HG03432 (cell line): ENCODE results near the gene IMMP2L.

Source experiments
- ATAC-seq: cut with Tn5 transposase; IDR thresholded peaks from one replicate; pipeline ENCODE4 v1.9.1; 2021; ENCODE audit warnings: mild to moderate bottlenecking, moderate library complexity; ENCODE audit not compliant: unreplicated experiment

The IMMP2L gene

DNA sequence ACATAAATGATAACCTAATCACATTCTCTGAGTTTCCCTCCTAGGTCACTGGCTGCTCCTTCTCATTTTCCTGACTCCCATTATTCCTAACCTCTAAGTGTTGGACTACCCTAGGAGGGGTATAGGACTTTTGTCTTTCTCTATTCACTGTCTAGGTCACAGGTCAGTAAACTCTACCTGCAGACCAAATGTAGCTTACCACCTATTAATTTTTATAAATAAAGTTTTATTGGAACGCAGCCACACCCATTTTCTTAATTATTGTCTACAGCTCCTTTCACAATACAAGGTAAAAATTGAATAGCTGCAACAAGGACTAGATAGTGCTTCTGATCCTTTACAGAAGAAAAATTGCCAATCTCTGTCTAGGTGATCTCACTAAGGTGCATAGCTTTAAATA, 156.7 kb downstream of the IMMP2L start:
- ATAC-seq: no peak

DNA sequence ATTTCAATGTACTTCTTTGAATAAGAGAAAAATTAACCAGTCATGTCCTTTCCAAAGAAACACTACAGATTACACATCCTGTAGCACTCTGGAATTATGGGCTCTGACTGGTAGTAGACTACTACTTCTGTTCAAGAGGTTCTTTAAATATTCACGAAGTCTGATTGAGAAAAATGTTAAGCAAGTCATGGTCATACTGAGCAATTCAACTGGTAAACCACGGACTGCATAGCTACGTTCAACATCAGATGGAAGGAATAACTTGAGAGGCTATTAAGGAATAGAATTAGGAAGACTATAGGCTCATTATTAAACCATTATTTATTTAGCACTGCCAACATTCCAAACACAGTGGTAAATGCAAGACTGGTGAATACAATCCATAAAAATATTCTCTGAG, 160.8 kb downstream of the IMMP2L start:
- ATAC-seq: no peak

DNA sequence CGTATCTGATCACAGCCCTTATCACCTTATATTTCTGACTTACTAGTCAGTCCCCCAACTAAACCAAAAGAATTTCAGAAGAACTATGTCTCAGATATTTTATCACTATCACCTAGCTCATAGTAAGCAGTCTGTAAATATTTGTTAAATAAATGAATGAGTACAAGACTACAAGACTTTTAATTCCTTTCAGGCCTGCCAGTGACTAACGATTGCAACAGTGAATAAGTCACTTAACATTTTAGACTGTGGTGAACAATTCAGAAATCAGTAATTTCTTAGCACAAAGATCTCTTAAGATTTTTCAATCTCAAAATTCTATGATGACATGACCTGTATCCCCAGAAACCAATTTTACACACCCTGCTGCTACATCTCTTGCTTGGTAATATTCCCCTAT, 162.2 kb downstream of the IMMP2L start:
- ATAC-seq: no peak

DNA sequence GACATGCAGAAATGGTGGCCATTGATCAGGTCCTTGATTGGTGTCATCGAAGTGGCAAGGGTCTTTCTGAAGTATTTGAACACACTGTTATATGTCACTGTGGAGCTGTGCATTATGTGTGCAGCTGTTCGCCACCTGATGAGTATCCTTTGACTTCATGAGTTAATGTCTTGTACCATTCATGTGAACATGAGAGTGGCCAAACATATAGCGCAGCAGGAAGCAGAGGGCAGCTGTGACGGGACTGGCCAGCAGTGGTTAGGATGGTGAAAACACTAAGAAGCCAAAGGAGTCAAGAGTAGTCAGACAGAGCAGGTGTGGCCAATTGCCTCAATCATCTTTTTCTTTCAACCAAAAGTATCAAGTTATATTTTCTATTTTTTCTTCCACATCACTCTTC, 167.4 kb downstream of the IMMP2L start:
- no peak for ATAC-seq

DNA sequence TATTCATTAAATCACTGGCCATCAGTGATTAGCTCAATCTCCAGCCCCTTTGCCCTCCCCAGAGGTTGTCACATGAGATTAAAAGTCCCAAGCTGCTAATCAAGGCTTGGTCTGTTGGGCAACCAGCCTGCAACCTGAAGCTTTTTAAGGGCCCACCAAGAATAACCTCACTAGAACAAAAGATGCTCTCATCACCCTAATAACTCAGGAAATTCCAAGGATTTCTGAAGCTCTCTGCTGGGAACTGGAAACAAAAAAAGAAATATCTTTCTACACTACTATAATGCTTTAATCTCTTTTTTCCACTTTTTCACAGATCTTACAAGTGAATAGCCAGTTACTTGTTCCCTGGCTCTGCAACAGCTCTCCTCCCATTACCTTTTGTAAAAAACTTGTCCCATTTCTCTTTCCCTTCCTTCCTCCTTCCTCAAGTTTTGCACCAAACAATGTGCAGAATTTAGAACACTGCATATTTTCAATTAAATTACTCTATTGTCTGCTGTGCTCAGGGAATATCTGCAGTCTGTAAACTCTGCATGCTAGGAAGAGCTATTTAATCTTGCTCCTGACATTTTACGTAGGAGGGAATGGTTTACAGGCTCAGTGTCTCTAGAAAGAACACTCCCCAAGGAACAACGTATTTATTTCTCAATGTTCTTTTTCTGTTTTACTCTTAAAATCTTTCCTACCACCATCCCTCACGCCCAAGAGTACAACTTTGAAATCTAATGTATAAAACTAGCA, 169.1 kb downstream of the IMMP2L start:
- no peak for ATAC-seq

DNA sequence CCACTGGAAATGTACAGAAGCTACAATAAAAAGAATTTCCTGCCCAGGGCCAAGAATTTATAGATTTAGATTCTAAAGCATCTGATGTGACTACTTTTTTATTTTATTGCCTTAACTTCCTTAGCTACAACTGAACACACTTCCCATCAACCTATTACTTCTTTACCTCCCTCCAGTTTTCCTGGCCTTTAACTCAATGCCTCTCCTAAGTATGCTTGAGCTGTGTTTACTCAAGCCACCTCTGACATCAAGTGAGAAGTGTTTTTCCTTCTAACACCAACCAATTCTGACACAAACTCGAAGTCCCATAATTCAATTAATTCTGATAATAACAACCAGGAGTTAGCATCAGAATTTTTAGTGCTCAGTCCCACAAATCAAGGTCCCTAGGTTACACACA, 170.0 kb downstream of the IMMP2L start:
- ATAC-seq: no peak

DNA sequence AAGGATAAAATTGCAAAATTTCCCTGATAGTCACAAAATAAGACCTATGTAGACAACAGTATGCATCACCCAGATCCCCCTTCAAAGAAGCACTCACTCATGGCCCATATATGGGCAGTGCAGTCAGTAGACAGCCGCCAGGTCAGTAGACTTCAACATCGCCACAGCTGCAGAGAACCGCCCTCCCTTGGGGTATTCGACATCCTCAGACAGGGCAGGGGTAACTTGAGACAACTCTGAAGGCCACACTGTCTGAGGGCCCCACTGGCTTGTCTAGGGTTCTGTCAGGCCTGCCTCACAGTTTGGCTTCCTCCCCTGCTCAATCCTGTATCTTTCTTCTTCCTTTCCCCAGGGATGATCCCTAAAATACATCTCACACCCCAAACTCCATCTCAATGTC, 172.3 kb downstream of the IMMP2L start:
- ATAC-seq: no peak

DNA sequence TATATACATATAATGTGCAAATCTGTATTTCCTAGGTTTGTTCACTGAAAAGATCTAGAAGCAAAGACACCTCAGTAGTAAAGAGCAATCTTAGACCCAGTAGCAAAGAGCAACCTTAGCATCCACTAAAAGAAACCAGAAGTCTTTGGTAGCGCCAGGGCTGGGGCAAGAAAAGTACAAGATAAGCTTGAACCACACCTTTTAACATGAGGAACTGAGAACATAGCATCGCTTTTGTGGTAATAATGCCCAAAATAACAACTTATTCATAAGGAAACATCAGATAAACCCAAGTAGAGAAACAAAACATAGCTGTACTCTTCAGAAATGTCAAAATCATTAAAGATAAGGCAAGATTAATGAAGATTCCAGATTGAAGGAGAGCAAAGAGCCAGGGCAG, 173.4 kb downstream of the IMMP2L start:
- peak; percentile 87 for ATAC-seq

DNA sequence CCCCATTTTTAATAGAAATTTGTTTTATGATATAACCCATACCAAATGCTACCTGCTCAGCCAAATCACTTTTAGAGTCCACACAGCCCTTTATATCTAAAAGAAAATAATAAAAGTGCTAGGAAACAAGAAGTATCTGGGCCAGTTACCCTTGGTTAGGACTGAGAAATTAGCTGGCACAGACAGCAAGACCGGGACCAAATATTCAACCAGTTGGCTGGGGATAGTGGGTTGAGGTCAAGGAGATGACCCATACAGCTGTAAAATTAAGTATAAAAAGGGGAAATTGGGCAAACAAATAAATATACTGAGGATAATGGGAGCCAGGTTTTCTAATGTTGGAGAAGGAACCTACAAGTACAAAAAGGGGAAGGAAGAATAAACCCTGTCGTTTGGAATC, 174.3 kb downstream of the IMMP2L start:
- no peak for ATAC-seq

DNA sequence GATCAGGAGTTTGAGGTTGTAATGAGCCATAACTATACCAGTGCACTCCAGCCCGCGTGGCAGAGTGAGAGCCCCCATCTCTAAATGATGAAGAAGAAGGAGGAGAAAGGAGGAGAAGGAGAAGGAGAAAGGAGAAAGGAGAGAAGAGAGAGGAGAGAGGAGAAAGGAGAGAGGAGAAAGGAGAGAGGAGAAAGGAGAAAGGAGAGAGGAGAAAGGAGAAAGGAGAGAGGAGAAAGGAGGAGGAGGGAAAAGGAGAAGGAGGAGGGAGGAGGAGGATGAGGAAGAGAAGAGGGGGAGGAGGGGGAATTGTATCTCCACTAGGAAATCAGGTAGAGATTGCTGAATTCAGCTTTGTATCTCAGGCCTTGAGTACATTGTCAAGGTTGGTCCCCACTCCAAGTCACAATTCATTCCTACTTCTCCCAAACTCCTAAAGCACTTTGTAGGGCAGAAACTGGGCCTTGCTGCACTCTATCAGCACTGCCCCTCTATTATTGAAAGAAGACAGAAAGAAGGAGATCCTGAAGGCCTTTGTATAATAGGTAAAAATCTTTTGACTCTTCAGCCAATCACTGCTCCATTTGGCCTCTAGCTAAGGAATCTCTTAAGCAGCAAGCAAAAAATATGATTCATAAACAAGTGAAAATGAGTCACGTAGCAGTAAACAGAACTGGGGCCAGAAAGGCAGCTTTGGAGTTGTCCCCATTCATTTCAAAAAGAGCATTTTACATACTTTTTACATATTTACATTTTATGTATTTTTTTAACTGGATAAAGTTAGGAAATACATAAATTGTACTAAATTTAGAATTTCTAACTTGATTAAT, 178.0 kb downstream of the IMMP2L start:
- no peak for ATAC-seq

DNA sequence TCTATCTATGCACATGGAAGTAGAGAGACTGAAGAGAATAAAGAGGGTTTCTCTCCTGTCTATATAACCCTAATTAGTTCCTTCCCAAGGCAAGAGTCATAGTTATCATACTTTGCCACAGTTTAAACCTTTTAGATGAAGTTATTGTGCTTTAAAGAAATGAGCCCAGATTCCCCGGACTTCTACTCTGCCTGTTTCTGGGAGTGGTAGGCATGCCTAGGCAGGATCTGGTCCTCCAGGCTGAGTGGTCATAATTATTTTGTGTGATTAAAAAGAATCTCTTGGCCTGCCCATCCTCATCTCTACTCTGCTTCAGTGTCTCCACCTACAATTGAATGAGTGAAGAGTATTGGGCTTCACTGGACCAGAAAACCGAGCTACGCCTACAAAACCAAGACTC, 179.2 kb downstream of the IMMP2L start:
- no peak for ATAC-seq

DNA sequence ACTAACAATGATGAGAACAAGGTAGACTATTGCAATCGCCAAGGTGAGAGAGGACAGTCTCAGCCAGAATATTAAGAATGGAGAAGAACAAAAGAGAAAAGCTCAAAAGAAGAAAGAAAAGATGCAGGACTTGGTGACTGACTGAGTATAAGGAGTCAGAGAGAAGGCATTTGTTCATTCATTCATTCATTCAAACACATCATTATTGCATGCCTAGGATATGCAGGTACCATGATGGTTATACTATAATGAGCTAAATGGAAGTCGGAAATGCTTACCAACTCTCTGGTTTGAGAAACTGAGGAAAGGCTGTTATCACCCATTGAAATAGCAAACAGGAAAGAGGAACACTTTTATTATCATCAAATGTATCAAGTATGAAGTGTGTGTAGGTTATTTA, 180.7 kb downstream of the IMMP2L start:
- no peak for ATAC-seq

DNA sequence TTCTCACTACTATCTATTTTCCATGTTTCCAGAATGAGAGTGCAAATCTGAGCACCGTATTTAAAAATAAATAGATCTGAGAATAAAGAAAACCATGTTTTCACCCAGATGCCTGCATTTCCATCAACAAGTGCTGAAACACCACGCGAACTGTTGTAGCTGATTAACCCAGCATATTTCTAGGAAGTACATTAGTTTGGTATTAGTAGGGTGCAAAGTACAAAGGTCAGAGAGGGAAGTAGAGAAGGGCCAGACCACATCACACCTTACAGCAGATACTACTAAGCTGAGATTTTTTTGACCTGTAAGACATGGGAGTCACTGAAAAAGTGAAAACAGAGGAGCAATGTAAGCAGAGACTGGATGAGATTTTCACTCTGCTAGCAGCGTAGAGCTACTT, 181.3 kb downstream of the IMMP2L start:
- ATAC-seq: peak; percentile 57

DNA sequence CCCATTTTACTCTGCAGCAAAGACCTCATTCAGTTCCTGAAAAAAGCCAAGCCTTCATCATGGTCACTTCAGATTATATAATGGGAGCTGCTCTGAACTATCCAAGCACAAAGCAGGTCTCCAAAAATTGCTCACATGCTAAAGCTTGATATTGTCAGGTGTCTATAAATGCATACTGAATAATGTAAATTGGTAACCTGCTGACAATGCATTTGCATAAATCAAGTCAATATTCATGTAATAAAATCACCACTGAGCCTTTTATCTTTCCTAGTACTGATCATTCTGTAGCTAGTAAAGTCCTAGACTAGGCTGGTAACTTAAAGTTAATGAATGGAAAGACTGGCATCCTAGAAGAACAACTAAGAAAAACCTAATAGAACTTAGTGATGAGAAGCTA, 188.3 kb downstream of the IMMP2L start:
- no peak for ATAC-seq

DNA sequence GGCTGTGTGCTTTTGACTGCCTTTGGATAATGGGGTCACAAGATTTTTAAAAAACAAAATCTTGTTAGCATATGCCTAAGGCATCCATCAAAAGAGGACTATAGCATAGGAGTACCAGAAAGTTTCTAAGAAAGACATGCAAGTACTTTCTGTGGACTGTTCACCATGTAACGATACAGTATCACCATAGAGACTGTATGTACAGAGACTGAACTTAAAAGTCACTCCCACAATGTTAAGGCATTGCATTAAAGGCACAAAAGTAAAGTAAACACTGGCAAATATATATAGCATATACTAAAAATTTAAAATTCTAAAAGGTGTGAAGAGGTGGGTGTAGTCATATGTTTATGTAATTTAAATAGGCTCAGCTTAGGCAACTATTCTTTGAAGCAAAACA, 190.9 kb downstream of the IMMP2L start:
- ATAC-seq: no peak

DNA sequence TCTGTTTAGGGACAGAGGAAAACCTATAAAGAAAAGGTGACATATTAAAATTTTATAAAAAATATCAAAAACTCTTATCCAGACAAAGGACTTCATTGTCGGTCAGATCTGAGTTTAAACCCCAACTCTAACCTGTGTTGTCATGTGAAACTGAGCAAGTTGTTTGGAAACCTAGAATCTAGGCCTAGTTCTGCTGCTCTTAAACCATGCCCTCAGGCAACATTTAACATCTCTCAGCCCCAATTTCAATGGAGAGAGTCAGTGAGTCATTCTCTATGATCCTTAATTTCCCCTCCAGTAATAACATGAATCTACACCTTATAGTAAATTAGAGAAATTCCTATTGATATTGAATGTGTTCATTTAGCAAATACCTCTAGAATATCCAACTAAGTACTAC, 192.3 kb downstream of the IMMP2L start:
- no peak for ATAC-seq

DNA sequence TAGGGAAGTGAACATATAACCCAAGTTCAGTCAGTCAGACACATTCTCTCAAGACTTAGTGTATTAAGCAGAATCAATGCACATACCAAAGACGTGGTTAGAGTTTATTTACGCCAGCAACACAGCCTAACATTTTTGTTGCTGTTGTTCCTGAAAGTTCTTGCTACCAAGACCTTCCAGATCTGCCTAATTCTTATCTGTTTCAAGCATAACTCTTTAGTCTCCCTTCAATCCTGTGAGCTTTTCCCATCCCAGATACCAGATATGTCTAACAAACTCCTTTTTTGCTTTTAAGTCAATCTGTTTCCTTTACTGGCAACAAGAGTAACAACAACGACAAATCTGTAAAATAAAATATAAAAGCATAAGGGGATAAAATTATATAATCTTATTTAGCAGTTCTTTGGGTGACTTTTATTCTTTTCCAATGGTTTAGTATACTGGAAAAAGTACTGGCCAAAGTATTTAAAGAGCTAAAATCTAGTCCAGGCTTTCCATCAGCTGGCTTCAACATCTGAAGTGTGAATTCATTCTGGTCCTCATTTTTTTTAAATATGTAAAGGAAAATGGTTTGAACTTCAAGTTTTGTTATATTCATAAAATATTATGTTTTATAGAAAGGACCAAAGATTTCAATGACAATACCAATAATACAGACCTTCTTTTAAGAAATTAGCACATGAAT, 193.8 kb downstream of the IMMP2L start:
- ATAC-seq: no peak

DNA sequence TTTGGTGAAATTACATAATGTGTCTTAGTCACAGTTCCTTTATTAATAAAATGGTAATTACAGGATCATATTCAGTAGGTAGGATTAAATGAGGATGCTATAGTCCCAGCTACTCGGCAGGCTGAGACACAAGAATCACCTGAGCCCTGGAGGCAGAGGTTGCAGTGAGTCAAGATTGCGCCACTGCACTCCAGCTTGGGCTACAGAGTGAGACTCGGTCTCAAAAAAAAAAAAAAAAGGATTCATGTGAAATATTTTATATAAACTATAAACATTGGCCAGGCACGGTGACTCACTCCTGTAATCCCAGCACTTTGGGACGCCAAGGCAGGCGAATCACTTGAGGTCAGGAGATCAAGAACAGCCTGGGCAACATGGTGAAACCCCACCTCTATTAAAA, 197.9 kb downstream of the IMMP2L start:
- no peak for ATAC-seq

DNA sequence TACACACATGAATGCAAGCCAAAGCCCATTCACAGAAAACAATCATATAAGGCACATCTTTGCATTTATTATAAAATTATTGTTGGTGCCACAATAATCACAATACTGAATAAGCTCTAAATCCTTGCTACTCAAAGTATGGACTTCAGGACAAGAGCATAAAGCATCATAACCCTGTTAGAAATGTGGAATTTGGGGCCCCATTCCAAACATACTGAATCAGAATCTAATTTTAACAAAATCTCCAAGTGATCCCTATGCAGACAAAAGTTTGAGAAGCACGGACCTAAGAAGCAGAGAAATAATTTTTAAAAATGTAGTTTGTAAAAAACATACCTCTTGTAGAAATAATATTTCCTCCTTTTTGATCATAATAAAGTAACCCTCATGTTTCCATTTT, 199.2 kb downstream of the IMMP2L start:
- ATAC-seq: no peak

DNA sequence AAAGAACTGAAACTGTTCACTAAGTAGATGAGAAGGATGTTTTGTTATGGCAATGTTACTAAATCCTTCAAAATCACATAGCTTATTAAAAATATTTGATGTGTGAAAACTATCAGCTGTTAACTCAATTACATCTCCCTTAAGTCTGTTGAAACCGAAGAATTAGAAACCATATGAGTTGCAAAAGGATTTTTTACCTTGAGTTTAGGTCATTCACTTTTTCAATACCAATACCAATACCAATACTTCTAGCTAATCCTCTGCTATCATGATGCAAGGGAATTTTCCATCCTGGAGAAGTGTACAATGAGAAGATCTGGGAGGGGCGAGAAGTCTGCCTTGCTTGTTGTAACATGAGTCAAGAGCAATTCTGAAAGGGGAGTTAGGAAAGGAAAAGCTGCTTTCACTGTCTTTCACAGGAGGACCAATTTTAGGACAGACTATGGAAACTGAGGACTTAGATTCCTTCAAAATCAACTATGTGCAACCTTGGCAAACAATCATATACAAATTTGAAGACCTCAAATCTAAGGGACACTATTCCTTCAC, 199.7 kb downstream of the IMMP2L start:
- no peak for ATAC-seq

DNA sequence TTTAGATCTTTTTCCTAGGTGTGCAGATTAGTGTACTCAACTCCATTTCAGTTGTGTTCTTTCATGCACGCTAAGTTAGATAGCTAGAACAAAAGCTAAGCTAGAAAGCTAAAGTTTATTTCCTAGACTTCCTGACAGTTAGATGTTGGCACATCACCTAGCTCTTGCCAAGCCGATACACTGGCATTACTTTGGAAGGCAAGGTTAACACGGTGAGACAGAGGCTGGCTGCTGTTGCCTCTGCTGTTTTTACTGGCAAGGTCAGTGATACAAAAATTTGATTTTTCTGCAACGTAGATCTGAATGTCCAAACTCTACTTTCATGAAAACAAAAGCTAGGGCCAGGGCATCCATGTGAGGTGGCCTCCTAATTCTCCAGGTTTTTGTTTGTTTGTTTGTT, 203.4 kb downstream of the IMMP2L start:
- ATAC-seq: no peak

DNA sequence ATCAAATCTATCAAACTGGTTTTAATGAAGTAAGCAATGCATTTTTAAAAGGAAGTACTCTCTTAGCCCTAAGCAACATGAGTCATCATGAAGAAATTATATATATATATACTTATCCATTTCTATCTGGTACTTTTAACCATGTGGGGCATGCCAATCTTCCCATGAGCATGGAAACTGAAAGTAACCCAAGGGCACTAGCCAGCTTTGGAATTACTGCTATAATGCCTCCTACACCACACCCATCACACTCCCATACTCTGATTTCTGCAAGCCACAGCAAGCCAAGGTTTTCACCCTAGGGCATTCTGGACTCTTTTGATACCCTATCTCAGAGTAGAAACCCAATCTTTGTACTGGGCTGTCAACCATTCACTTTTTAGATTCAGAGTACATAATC, 204.6 kb downstream of the IMMP2L start:
- ATAC-seq: no peak
